ENCODE data around the gene SFMBT1. TPM values are rescaled to one million over a fixed set of nuclear protein-coding genes. Genes with fewer than 3 reads are reported as not detected.

Gene SFMBT1
- polyA plus RNA-seq, 1 of the 3 experiments (the other 2 are of a cell fraction) = 0.72 TPM

DNA sequence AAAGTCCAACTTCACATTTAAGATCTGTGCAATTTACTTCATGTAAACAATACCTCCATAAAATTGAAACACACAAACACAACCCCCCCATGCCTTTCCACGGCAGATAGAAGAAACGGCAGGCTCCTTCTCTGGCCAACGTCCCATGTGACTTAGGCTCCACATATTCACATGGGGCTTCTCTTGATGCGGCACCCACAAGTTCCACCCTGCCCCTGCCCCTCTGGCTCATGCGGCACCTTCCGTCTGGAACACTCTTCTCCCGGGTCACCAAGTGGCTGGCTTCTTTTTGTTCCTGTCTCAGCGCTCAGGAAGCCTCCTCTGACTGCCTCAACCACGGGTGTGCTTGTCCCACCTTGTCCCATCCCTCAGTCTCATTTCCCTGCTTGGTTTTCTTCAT, 174.1 kb downstream of the SFMBT1 start (continued):
- no peak for TF ChIP-seq GATA2 (CRISPR knock-in tag; IDR thresholded peaks at IDR 0.05)
- TF ChIP-seq JUND (IDR thresholded peaks at IDR 0.05) = no peak
- TF ChIP-seq, protein P1, sequence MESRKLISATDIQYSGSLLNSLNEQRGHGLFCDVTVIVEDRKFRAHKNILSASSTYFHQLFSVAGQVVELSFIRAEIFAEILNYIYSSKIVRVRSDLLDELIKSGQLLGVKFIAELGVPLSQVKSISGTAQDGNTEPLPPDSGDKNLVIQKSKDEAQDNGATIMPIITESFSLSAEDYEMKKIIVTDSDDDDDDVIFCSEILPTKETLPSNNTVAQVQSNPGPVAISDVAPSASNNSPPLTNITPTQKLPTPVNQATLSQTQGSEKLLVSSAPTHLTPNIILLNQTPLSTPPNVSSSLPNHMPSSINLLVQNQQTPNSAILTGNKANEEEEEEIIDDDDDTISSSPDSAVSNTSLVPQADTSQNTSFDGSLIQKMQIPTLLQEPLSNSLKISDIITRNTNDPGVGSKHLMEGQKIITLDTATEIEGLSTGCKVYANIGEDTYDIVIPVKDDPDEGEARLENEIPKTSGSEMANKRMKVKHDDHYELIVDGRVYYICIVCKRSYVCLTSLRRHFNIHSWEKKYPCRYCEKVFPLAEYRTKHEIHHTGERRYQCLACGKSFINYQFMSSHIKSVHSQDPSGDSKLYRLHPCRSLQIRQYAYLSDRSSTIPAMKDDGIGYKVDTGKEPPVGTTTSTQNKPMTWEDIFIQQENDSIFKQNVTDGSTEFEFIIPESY (IDR thresholded peaks at IDR 0.05; ENCODE audit: borderline replicate concordance, low read depth) = no peak

DNA sequence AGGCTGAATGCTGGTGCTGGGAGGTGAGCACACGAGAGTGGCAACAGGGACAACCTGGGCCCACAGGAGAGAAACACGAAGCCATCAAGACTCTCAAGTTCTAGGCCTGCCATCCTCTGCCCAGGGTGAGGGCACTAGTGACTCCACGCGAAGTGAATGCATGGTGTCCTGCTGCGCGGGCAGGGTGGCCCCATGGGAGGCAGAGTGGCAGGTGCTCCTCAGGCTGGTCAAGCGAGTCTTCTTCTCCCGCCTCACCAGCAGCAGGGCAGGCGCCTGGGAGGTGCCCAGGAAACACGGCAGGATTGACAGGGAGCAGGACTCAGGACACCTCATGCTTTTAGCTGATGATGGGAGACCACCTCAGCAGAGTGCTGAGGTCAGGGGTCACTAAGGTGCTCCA, 175.4 kb downstream of the SFMBT1 start:
- Histone ChIP-seq H3K9ac (no peak overlapping the region), H3K9me2 (no peaks in the 10 kb centered on the region), H4K20me1 (ENCODE audit: insufficient read depth) (no peaks in the 10 kb centered on the region), H3F3A (replicated peaks; ENCODE audit: insufficient read depth) (no peaks in the 10 kb centered on the region), H3K4me2 (no peak overlapping the region), H3K79me2 (ENCODE audit: insufficient read depth) (no peaks in the 10 kb centered on the region), H2AFZ (ENCODE audit: low read depth) (no peak overlapping the region), H3K36me3 (replicated peaks in 1 of 2; ENCODE audit: control insufficient read depth in 1 of 2, insufficient read depth in 2 of 2, low read length in 1 of 2) (no peaks in the 10 kb centered on the region), H3K9me3 (no peaks in the 10 kb centered on the region), H3K4me3 (ENCODE audit: low read depth in 2 of 2, low read length in 1 of 2) (no peak overlapping the region), H3K27ac (ENCODE audit: low read depth in 2 of 2, low read length in 1 of 2) (no peak overlapping the region), H3K27me3 (ENCODE audit: insufficient read depth) (no peaks in the 10 kb centered on the region), H3K4me1 (ENCODE audit: control insufficient read depth in 1 of 2, insufficient read depth in 2 of 2, low read depth in 1 of 2, low read length in 1 of 2) (peaks cover 0 to 4% of the 10 kb centered on the region in 2 experiments; a peak in 1 of 4 replicates)
- CTCF ChIA-PET = interaction anchor here (0.9 to 1.3 kb wide), 3 partner anchors 18 to 239 kb away, joined by 3 to 4 read pairs (median 4); no protein-coding TSS in a partner anchor
- WGBS (ENCODE audit: low lambda C conversion rate) = 92% methylated on average over 9 of the region's 10 CpGs
- TF ChIP-seq, protein P2, sequence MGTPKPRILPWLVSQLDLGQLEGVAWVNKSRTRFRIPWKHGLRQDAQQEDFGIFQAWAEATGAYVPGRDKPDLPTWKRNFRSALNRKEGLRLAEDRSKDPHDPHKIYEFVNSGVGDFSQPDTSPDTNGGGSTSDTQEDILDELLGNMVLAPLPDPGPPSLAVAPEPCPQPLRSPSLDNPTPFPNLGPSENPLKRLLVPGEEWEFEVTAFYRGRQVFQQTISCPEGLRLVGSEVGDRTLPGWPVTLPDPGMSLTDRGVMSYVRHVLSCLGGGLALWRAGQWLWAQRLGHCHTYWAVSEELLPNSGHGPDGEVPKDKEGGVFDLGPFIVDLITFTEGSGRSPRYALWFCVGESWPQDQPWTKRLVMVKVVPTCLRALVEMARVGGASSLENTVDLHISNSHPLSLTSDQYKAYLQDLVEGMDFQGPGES (IDR thresholded peaks at IDR 0.05; ENCODE audit: low read depth, low read length) = no peak
- TF ChIP-seq EZH2phosphoT487 (IDR thresholded peaks at IDR 0.05; ENCODE audit: borderline replicate concordance, low read depth) (no peak), RXRA (IDR thresholded peaks at IDR 0.05; ENCODE audit: borderline replicate concordance, low read depth) (no peak), EP300 (IDR thresholded peaks at IDR 0.05; ENCODE audit: borderline replicate concordance in 1 of 2, low read depth in 1 of 2, low read length in 1 of 2) (no peak), FOXM1 (IDR thresholded peaks at IDR 0.05; ENCODE audit: low read depth) (no peak), CHD2 (IDR thresholded peaks at IDR 0.05; ENCODE audit: low read length, partially characterized antibody) (no peak), RAD21 (IDR thresholded peaks at IDR 0.05; ENCODE audit: low read length) (no peak), GABPA (IDR thresholded peaks at IDR 0.05; ENCODE audit: low read depth) (no peak), NRF1 (IDR thresholded peaks at IDR 0.05; ENCODE audit: low read depth, low read length) (no peak), ELF1 (IDR thresholded peaks at IDR 0.05) (no peak), FOSL2 (IDR thresholded peaks at IDR 0.05; ENCODE audit: borderline replicate concordance, low read depth) (no peak)
- TF ChIP-seq, protein P1 (IDR thresholded peaks at IDR 0.05; ENCODE audit: borderline replicate concordance, low read depth) = no peak
- POLR2A ChIA-PET = no interaction called here
- no peak for DNase-seq
